B cell (primary cell): ENCODE results near the gene FRMD6. TPM values are rescaled to one million over a fixed set of nuclear protein-coding genes. Genes with fewer than 3 reads are reported as not detected.

ENCODE experiments used
- ATAC-seq: fragments of 200-7000 bp; cut with Tn5 transposase; one replicate; pipeline ENCODE4 v1.10.0; 2021; ENCODE audit warnings: low read depth, mild to moderate bottlenecking, moderate number of reproducible peaks, moderate library complexity
- CTCF ChIA-PET: fragments of 350-600 bp; sonication (Branson Sonifier 250); formaldehyde crosslinking; loops from one replicate; lab custom pipeline; 2021; ENCODE audit warnings: antibody characterized with exemption, inconsistent platforms; lab: Charles Lee
- POLR2A ChIA-PET: fragments of 350-600 bp; sonication (Branson Sonifier 250); formaldehyde crosslinking; loops from one replicate; lab custom pipeline; 2021; ENCODE audit warnings: antibody characterized with exemption; lab: Charles Lee
- DNase-seq: peaks from one replicate; pipeline ENCODE4 v3.0.0; 2013
- H2AFZ ChIP-seq: 2 replicates; pipeline ENCODE4 v1.6.1; 2012; ENCODE audit warnings: mild to moderate bottlenecking, low read depth, low read length; ENCODE audit not compliant: insufficient read depth, poor library complexity, severe bottlenecking
- H3K27ac ChIP-seq, 2 donors: 1 replicate in 1 of 2; 2 replicates in 1 of 2; pipeline ENCODE4 v1.5.1; 2012 to 2013; ENCODE audit warnings: low read length in 2 of 2, mild to moderate bottlenecking in 2 of 2, moderate library complexity in 1 of 2
- H3K27me3 ChIP-seq, 4 experiments: fragments of 200-600 bp in 1 of 4; sonication (generic) in 1 of 4; replicated peaks in 1 of 4; 1 replicate in 2 of 4; 2 replicates in 2 of 4; pipeline versions ENCODE4 v1.6.1 to v1.7.0; 2013 to 2016; ENCODE audit warnings: low read length in 3 of 4, mild to moderate bottlenecking in 2 of 4, mixed read lengths in 1 of 4, moderate library complexity in 1 of 4; ENCODE audit not compliant: insufficient read depth in 4 of 4, control insufficient read depth in 3 of 4; ENCODE audit errors: control extremely low read depth in 1 of 4
- H3K36me3 ChIP-seq, 2 experiments: replicated peaks in 1 of 2; 1 replicate in 1 of 2; 2 replicates in 1 of 2; pipeline versions ENCODE4 v1.6.1 to v1.7.1; 2013; ENCODE audit warnings: low read length in 1 of 2; ENCODE audit not compliant: insufficient read depth in 2 of 2, control insufficient read depth in 1 of 2; ENCODE audit errors: control extremely low read depth in 1 of 2, extremely low read depth in 1 of 2
- H3K4me1 ChIP-seq, 2 donors: fragments of 200-600 bp in 1 of 2; sonication (generic) in 1 of 2; 1 replicate in 1 of 2; 2 replicates in 1 of 2; pipeline versions ENCODE4 v1.5.1 to v1.6.1; 2013 to 2017; ENCODE audit warnings: low read length in 2 of 2; ENCODE audit not compliant: control insufficient read depth in 2 of 2, insufficient read depth in 2 of 2
- H3K4me2 ChIP-seq: replicated peaks from 2 replicates; pipeline ENCODE3; 2012; ENCODE audit warnings: mild to moderate bottlenecking, low read depth, low read length; ENCODE audit not compliant: poor library complexity, severe bottlenecking
- H3K4me3 ChIP-seq, 5 experiments: fragments of 200-600 bp in 1 of 5; sonication (generic) in 1 of 5; 1 replicate in 3 of 5; 2 replicates in 2 of 5; pipeline versions ENCODE4 v1.5.1 to v1.7.0; 2011 to 2016; ENCODE audit warnings: low read length in 4 of 5, mild to moderate bottlenecking in 4 of 5, low read depth in 2 of 5, control low read depth in 1 of 5, moderate library complexity in 1 of 5; ENCODE audit not compliant: insufficient read depth in 1 of 5; ENCODE audit errors: control extremely low read depth in 1 of 5, extremely low read depth in 1 of 5
- H3K79me2 ChIP-seq: fragments of 200-600 bp; sonication (generic); one replicate; pipeline ENCODE4 v1.6.0; 2016; ENCODE audit warnings: low read length; ENCODE audit not compliant: control insufficient read depth, insufficient read depth
- H3K9ac ChIP-seq: fragments of 200-600 bp; sonication (generic); 2 replicates; pipeline ENCODE4 v1.6.1; 2017; ENCODE audit warnings: mild to moderate bottlenecking, low read length, moderate library complexity
- H3K9me3 ChIP-seq, 3 donors: one replicate each; pipeline versions ENCODE4 v1.6.1 to v1.7.1; 2013; ENCODE audit warnings: low read length in 2 of 3; ENCODE audit not compliant: control insufficient read depth in 2 of 3, insufficient read depth in 1 of 3; ENCODE audit errors: control extremely low read depth in 1 of 3
- H4K20me1 ChIP-seq: 2 replicates; pipeline ENCODE4 v1.6.0; 2012; ENCODE audit warnings: mild to moderate bottlenecking, low read length; ENCODE audit not compliant: insufficient read depth, control insufficient read depth, poor library complexity, severe bottlenecking
- H3K27ac Mint-ChIP-seq: one replicate; pipeline ENCODE4 v1.8.0; 2021; ENCODE audit warnings: mixed read lengths
- H3K27me3 Mint-ChIP-seq: one replicate; pipeline ENCODE4 v1.8.0; 2021; ENCODE audit warnings: mixed read lengths
- H3K4me1 Mint-ChIP-seq: one replicate; pipeline ENCODE4 v1.8.0; 2021; ENCODE audit warnings: mixed read lengths
- H3K4me3 Mint-ChIP-seq: one replicate; pipeline ENCODE4 v1.8.0; 2021; ENCODE audit warnings: mixed read lengths
- H3K9me3 Mint-ChIP-seq: one replicate; pipeline ENCODE4 v1.8.0; 2022; ENCODE audit warnings: mixed read lengths; ENCODE audit not compliant: insufficient read depth
- EZH2 ChIP-seq: IDR thresholded peaks from 2 replicates; pipeline ENCODE4 v1.6.1; 2012; ENCODE audit warnings: borderline replicate concordance, low read depth, mild to moderate bottlenecking, moderate library complexity, low read length; ENCODE audit not compliant: insufficient read depth, poor library complexity, severe bottlenecking
- WGBS: methylation state at CpG from one replicate; pipeline ENCODE4 v1.1.5; 2013; ENCODE audit warnings: missing lambda C conversion rate; ENCODE audit not compliant: insufficient coverage; 5-methylcytosine and 5-hydroxymethylcytosine counted together
- intact Hi-C: fragments of 100-400 bp; cut with micrococcal nuclease; formaldehyde crosslinking; loops from one replicate; pipeline ENCODE4 v1.10.0; 2022
- polyA plus RNA-seq: library from polyadenylated mRNA; depleted of rRNA; stranded (reverse); fragments of >200 nt; gene quantifications from 2 replicates; pipeline ENCODE4 v1.2.3, GENCODE V29; 2012
- total RNA-seq, 2 donors: library from RNA; stranded (reverse); fragments of 120-200 nt in 1 of 2; gene quantifications; 1 replicate in 1 of 2; 2 replicates in 1 of 2; pipeline versions ENCODE4 v1.2.3 to v1.2.4, GENCODE V29; 2013 to 2022
- TF ChIP-seq, protein P1 (sequence below): fragments of 200-600 bp; IDR thresholded peaks from one replicate; pipeline ENCODE4 v1.8.0; 2022; ENCODE audit warnings: antibody characterized with exemption, mild to moderate bottlenecking

FRMD6 gene
- total and polyA plus RNA-seq, 2 donors (not counting 1 experiment from before 2014, with no cell fraction given) = 0.03 to 0.30 TPM

GRCh38 chr14:51682411-51682810, 30.7 kb downstream of the FRMD6 start:
- intact Hi-C loops = no loop called here

GRCh38 chr14:51684760-51685159, 33.0 kb downstream of the FRMD6 start:
- ATAC-seq (no peak), DNase-seq (no peak)
- ChIA-PET CTCF (no interaction called here), POLR2A (no interaction called here)
- Mint-ChIP-seq H3K27me3 (peaks cover 7% of the 10 kb centered on the region), H3K27ac (no peak overlapping the region), H3K4me1 (no peaks in the 10 kb centered on the region), H3K4me3 (no peak overlapping the region), H3K9me3 (no peaks in the 10 kb centered on the region)
- Histone ChIP-seq H3K36me3 (no peaks in the 10 kb centered on the region), H3K4me2 (no peak overlapping the region), H3K9ac (no peak overlapping the region), H3K79me2 (no peaks in the 10 kb centered on the region), H4K20me1 (no peaks in the 10 kb centered on the region), H3K9me3 (no peaks in the 10 kb centered on the region), H3K4me1 (no peaks in the 10 kb centered on the region), H3K27me3 (no peaks in the 10 kb centered on the region), H3K4me3 (no peak overlapping the region), H3K27ac (no peak overlapping the region), H2AFZ (no peak overlapping the region)
- TF ChIP-seq EZH2 = no peak
- TF ChIP-seq, protein P1, sequence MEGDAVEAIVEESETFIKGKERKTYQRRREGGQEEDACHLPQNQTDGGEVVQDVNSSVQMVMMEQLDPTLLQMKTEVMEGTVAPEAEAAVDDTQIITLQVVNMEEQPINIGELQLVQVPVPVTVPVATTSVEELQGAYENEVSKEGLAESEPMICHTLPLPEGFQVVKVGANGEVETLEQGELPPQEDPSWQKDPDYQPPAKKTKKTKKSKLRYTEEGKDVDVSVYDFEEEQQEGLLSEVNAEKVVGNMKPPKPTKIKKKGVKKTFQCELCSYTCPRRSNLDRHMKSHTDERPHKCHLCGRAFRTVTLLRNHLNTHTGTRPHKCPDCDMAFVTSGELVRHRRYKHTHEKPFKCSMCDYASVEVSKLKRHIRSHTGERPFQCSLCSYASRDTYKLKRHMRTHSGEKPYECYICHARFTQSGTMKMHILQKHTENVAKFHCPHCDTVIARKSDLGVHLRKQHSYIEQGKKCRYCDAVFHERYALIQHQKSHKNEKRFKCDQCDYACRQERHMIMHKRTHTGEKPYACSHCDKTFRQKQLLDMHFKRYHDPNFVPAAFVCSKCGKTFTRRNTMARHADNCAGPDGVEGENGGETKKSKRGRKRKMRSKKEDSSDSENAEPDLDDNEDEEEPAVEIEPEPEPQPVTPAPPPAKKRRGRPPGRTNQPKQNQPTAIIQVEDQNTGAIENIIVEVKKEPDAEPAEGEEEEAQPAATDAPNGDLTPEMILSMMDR = no peak
- intact Hi-C loops = no loop called here

More at GRCh38 chr14:51682411-51682810, 30.7 kb downstream of the FRMD6 start:
- H3K4me3 ChIP-seq = no peak overlapping the region
- Mint-ChIP-seq H3K27me3 (peaks cover 6% of the 10 kb centered on the region), H3K4me1 (no peaks in the 10 kb centered on the region), H3K9me3 (no peaks in the 10 kb centered on the region), H3K27ac (no peak overlapping the region), H3K4me3 (no peak overlapping the region)
- no peaks in the 10 kb centered on the region for H3K4me1 ChIP-seq
- ChIA-PET CTCF (interaction anchor here (0.6 to 1.1 kb wide), 2 partner anchors 30 to 94 kb away, joined by 3 read pairs; partner anchors contain the start of gene FRMD6), POLR2A (no interaction called here)
- no peaks in the 10 kb centered on the region for H3K79me2 ChIP-seq
- WGBS = no CpG with 5 or more reads among the region's 1 CpG
- no peaks in the 10 kb centered on the region for H3K27me3 ChIP-seq
- H3K27ac ChIP-seq = no peak overlapping the region
- H2AFZ ChIP-seq = no peak overlapping the region
- no peak overlapping the region for H3K4me2 ChIP-seq
- ATAC-seq (no peak), DNase-seq (no peak)
- no peak for TF ChIP-seq EZH2
- TF ChIP-seq, protein P1 = no peak
- no peaks in the 10 kb centered on the region for H3K9me3 ChIP-seq
- H3K9ac ChIP-seq = no peak overlapping the region
- no peaks in the 10 kb centered on the region for H4K20me1 ChIP-seq
- no peaks in the 10 kb centered on the region for H3K36me3 ChIP-seq
